HEK293 (cell line): ENCODE measurements around the gene SLC4A1.

ENCODE experiments used
- INSM2 ChIP-seq: fragments of 450-650 bp; formaldehyde crosslinking; IDR thresholded peaks from 2 replicates; pipeline ENCODE4 v1.5.1; 2016; ENCODE audit warnings: missing biosample characterization, missing genetic modification characterization
- KLF16 ChIP-seq: fragments of 450-650 bp; formaldehyde crosslinking; IDR thresholded peaks from 2 replicates; pipeline ENCODE4 v1.5.1; 2017; ENCODE audit warnings: missing biosample characterization, missing genetic modification characterization
- KLF9 ChIP-seq: fragments of 450-650 bp; formaldehyde crosslinking; IDR thresholded peaks from 2 replicates; pipeline ENCODE4 v1.5.1; 2016; ENCODE audit warnings: missing biosample characterization, missing genetic modification characterization, low read depth
- PRDM1 ChIP-seq: fragments of 450-650 bp; formaldehyde crosslinking; IDR thresholded peaks from 2 replicates; pipeline ENCODE4; 2016; ENCODE audit warnings: missing biosample characterization, missing genetic modification characterization
- RBAK ChIP-seq: fragments of 450-650 bp; formaldehyde crosslinking; IDR thresholded peaks from 2 replicates; pipeline ENCODE4 v1.5.1; 2016; ENCODE audit warnings: missing biosample characterization, missing genetic modification characterization
- SETDB1 ChIP-seq: IDR thresholded peaks from one replicate; pipeline ENCODE4 v1.6.1; 2017; ENCODE audit warnings: mild to moderate bottlenecking, low read length, moderate library complexity, mixed read lengths; ENCODE audit not compliant: insufficient read length
- SP3 ChIP-seq: fragments of 450-650 bp; formaldehyde crosslinking; IDR thresholded peaks from 2 replicates; pipeline ENCODE4 v1.5.1; 2016; ENCODE audit warnings: missing biosample characterization, missing genetic modification characterization
- SP7 ChIP-seq: fragments of 450-650 bp; formaldehyde crosslinking; IDR thresholded peaks from 2 replicates; pipeline ENCODE4 v1.5.1; 2016; ENCODE audit warnings: missing biosample characterization, missing genetic modification characterization
- ZBTB11 ChIP-seq: fragments of 450-650 bp; formaldehyde crosslinking; conservative IDR thresholded peaks from 2 replicates; pipeline ENCODE4 v1.5.1; 2016; ENCODE audit warnings: low read depth, missing biosample characterization, missing genetic modification characterization
- ZEB2 ChIP-seq: fragments of 450-650 bp; formaldehyde crosslinking; IDR thresholded peaks from 2 replicates; pipeline ENCODE4 v1.5.1; 2016; ENCODE audit warnings: missing biosample characterization, missing genetic modification characterization
- ZFHX2 ChIP-seq: fragments of 450-650 bp; formaldehyde crosslinking; conservative IDR thresholded peaks from 2 replicates; pipeline ENCODE4 v1.5.1; 2016; ENCODE audit warnings: missing biosample characterization, missing genetic modification characterization
- ZFP41 ChIP-seq: fragments of 450-650 bp; formaldehyde crosslinking; IDR thresholded peaks from 2 replicates; pipeline ENCODE4 v1.5.1; 2016; ENCODE audit warnings: missing biosample characterization, missing genetic modification characterization, borderline replicate concordance
- ZNF175 ChIP-seq: fragments of 450-650 bp; formaldehyde crosslinking; IDR thresholded peaks from 2 replicates; pipeline ENCODE4 v1.5.1; 2016; ENCODE audit warnings: missing biosample characterization, missing genetic modification characterization
- ZNF19 ChIP-seq: fragments of 450-650 bp; formaldehyde crosslinking; IDR thresholded peaks from 2 replicates; pipeline ENCODE4; 2016; ENCODE audit warnings: missing biosample characterization, missing genetic modification characterization, low read depth
- ZNF2 ChIP-seq: fragments of 450-650 bp; formaldehyde crosslinking; IDR thresholded peaks from 2 replicates; pipeline ENCODE4 v1.5.1; 2016; ENCODE audit warnings: missing biosample characterization, missing genetic modification characterization
- ZNF26 ChIP-seq: fragments of 450-650 bp; formaldehyde crosslinking; IDR thresholded peaks from 2 replicates; pipeline ENCODE4 v1.5.1; 2016; ENCODE audit warnings: missing biosample characterization, missing genetic modification characterization
- ZNF560 ChIP-seq: fragments of 450-650 bp; formaldehyde crosslinking; IDR thresholded peaks from 2 replicates; pipeline ENCODE4 v1.5.1; 2017; ENCODE audit warnings: missing biosample characterization, missing genetic modification characterization, borderline replicate concordance
- ZNF585B ChIP-seq: fragments of 450-650 bp; formaldehyde crosslinking; IDR thresholded peaks from 2 replicates; pipeline ENCODE4 v1.5.1; 2016; ENCODE audit warnings: missing biosample characterization, missing genetic modification characterization
- ZNF623 ChIP-seq: fragments of 450-650 bp; formaldehyde crosslinking; IDR thresholded peaks from 2 replicates; pipeline ENCODE4 v1.5.1; 2016; ENCODE audit warnings: missing biosample characterization, missing genetic modification characterization
- ZNF626 ChIP-seq: fragments of 450-650 bp; sonication (Bioruptor Pico); formaldehyde crosslinking; IDR thresholded peaks from 2 replicates; pipeline ENCODE4 v1.5.1; 2018; ENCODE audit warnings: missing biosample characterization, missing genetic modification characterization, inconsistent platforms
- ZNF670 ChIP-seq: fragments of 450-650 bp; formaldehyde crosslinking; IDR thresholded peaks from 2 replicates; pipeline ENCODE4 v1.5.1; 2016; ENCODE audit warnings: missing biosample characterization, missing genetic modification characterization, low read depth
- ZNF830 ChIP-seq: fragments of 450-650 bp; IDR thresholded peaks from 2 replicates; pipeline ENCODE4 v1.5.0; 2018; ENCODE audit warnings: missing biosample characterization, missing genetic modification characterization, low read depth, mild to moderate bottlenecking, moderate library complexity
- ZNF837 ChIP-seq: fragments of 450-650 bp; formaldehyde crosslinking; IDR thresholded peaks from 2 replicates; pipeline ENCODE4 v1.5.1; 2016; ENCODE audit warnings: missing biosample characterization, missing genetic modification characterization
- ZSCAN23 ChIP-seq: fragments of 450-650 bp; formaldehyde crosslinking; IDR thresholded peaks from 2 replicates; pipeline ENCODE4 v1.5.1; 2016; ENCODE audit warnings: missing biosample characterization, missing genetic modification characterization
- TF ChIP-seq, protein P1 (sequence below): fragments of 450-650 bp; formaldehyde crosslinking; optimal IDR thresholded peaks from 2 replicates; pipeline ENCODE3; 2016; ENCODE audit warnings: missing biosample characterization, mild to moderate bottlenecking, missing genetic modification characterization
- TF ChIP-seq, protein P2 (sequence below): fragments of 450-650 bp; formaldehyde crosslinking; IDR thresholded peaks from 2 replicates; pipeline ENCODE4 v1.5.1; 2016; ENCODE audit warnings: missing biosample characterization, missing genetic modification characterization
- TF ChIP-seq, protein P3 (sequence below): fragments of 450-650 bp; formaldehyde crosslinking; IDR thresholded peaks from 2 replicates; pipeline ENCODE4 v1.5.1; 2017; ENCODE audit warnings: missing biosample characterization, missing genetic modification characterization
- TF ChIP-seq, protein P4 (sequence below): fragments of 450-650 bp; formaldehyde crosslinking; IDR thresholded peaks from 2 replicates; pipeline ENCODE4 v1.5.1; 2016; ENCODE audit warnings: missing biosample characterization, missing genetic modification characterization

The SLC4A1 gene

DNA sequence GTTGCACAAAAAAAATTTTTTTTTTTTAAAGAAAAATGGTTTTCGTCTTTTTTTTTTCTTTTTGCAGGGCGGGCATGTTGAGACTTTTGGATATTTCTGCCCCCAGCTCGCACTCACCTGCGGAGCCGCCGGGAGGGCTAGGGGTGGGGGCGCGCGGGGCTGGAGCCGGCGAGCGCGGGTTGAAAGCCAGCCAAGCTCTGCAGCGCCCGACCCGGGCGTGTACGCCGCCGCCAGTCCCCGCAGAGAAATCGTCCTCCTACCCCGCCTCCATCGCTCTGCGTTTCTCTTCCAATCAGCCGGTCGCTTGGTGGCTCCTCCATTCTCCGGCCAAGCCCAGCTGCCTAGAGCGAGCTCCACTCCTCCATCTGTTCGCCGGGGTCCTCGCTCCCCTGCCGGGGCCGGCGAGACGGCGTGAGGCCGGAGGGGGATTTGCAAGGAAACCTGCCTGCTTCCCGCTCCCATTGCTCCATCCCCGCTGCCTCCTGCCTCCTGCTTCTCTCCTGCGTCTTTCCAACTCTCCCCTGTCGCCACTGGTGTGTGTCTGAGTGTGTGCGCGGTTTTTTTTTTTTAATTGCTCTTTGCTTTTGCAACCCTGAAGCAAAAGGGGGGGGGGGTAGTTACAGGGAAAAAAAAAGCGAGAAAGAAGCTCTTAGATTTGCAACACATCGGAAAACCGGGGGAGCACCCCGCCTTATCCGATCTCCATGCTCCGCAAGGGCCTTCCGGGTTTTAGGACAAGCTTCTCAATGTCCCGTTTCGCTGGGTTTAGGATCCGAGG is 46.7 kb downstream of the SLC4A1 start (continued):
- TF ChIP-seq INSM2 = no peak
- no peak for TF ChIP-seq ZNF585B (tag by site-specific recombination)
- TF ChIP-seq ZNF623 (tag by site-specific recombination) = no peak; the same call in 1 of the 2 replicates
- peak; percentile 63 for TF ChIP-seq SP3
- TF ChIP-seq, protein P1, sequence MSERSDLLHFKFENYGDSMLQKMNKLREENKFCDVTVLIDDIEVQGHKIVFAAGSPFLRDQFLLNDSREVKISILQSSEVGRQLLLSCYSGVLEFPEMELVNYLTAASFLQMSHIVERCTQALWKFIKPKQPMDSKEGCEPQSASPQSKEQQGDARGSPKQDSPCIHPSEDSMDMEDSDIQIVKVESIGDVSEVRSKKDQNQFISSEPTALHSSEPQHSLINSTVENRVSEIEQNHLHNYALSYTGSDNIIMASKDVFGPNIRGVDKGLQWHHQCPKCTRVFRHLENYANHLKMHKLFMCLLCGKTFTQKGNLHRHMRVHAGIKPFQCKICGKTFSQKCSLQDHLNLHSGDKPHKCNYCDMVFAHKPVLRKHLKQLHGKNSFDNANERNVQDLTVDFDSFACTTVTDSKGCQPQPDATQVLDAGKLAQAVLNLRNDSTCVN (tag by site-specific recombination) = peak; percentile 86
- TF ChIP-seq KLF16 (tag by site-specific recombination) = 0 out of 2 replicates have a peak, but pooled peaks have one; percentile 17
- peak; percentile 67; the same call in 1 of the 2 replicates for TF ChIP-seq SP7
- 0 out of 2 replicates have a peak, but pooled peaks have one; percentile 17 for TF ChIP-seq ZFHX2 (tag by site-specific recombination)
- TF ChIP-seq ZNF19 (tag by site-specific recombination) = no peak
- no peak for TF ChIP-seq ZNF26 (tag by site-specific recombination)
- no peak for TF ChIP-seq ZNF175 (tag by site-specific recombination)
- peak; percentile 32; the same call in 1 of the 2 replicates for TF ChIP-seq ZBTB11 (tag by site-specific recombination)
- TF ChIP-seq ZNF2 = peak; percentile 42; the same call in 1 of the 2 replicates
- no peak for TF ChIP-seq ZNF560 (tag by site-specific recombination)
- TF ChIP-seq, protein P2, sequence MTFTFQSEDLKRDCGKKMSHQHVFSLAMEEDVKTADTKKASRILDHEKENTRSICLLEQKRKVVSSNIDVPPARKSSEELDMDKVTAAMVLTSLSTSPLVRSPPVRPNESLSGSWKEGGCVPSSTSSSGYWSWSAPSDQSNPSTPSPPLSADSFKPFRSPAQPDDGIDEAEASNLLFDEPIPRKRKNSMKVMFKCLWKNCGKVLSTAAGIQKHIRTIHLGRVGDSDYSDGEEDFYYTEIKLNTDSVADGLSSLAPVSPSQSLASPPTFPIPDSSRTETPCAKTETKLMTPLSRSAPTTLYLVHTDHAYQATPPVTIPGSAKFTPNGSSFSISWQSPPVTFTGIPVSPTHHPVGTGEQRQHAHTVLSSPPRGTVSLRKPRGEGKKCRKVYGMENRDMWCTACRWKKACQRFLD (tag by site-specific recombination) = no peak
- peak; percentile 90 for TF ChIP-seq ZEB2 (tag by site-specific recombination)
- TF ChIP-seq ZFP41 = no peak
- no peak for TF ChIP-seq ZNF670 (tag by site-specific recombination)
- TF ChIP-seq PRDM1 (tag by site-specific recombination) = peak; percentile 63
- TF ChIP-seq, protein P3, sequence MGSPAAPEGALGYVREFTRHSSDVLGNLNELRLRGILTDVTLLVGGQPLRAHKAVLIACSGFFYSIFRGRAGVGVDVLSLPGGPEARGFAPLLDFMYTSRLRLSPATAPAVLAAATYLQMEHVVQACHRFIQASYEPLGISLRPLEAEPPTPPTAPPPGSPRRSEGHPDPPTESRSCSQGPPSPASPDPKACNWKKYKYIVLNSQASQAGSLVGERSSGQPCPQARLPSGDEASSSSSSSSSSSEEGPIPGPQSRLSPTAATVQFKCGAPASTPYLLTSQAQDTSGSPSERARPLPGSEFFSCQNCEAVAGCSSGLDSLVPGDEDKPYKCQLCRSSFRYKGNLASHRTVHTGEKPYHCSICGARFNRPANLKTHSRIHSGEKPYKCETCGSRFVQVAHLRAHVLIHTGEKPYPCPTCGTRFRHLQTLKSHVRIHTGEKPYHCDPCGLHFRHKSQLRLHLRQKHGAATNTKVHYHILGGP = no peak
- TF ChIP-seq ZNF830 (tag by site-specific recombination) = no peak
- TF ChIP-seq ZSCAN23 (tag by site-specific recombination) = no peak
- TF ChIP-seq RBAK = no peak
- TF ChIP-seq ZNF626 (tag by site-specific recombination) = no peak
- 0 out of 2 replicates have a peak, but pooled peaks have one; percentile 34 for TF ChIP-seq KLF9 (tag by site-specific recombination)
- TF ChIP-seq, protein P4, sequence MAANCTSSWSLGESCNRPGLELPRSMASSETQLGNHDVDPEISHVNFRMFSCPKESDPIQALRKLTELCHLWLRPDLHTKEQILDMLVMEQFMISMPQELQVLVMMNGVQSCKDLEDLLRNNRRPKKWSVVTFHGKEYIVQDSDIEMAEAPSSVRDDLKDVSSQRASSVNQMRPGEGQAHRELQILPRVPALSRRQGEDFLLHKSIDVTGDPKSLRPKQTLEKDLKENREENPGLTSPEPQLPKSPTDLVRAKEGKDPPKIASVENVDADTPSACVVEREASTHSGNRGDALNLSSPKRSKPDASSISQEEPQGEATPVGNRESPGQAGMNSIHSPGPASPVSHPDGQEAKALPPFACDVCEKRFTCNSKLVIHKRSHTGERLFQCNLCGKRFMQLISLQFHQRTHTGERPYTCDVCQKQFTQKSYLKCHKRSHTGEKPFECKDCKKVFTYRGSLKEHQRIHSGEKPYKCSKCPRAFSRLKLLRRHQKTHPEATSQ = no peak
- 0 out of 2 replicates have a peak, but pooled peaks have one; percentile 81 for TF ChIP-seq ZNF837 (tag by site-specific recombination)
- TF ChIP-seq SETDB1 = no peak
